Endothelial cell of umbilical vein (primary cell): ENCODE results near the gene TOLLIP. TPM values are rescaled to one million over a fixed set of nuclear protein-coding genes. Genes with fewer than 3 reads are reported as not detected.

Experiments used
- BruUV-seq: library from RNA; stranded (reverse); fragments of 400-500 nt; replicated peaks from 2 replicates; lab custom pipeline; 2021; lab: Mats Ljungman, UMichigan
- CTCF ChIA-PET: fragments of 300-600, 350-600 bp; sonication (Branson Sonifier 250); formaldehyde crosslinking; loops from one replicate; lab custom pipeline; 2021; ENCODE audit warnings: antibody characterized with exemption, inconsistent platforms; lab: Charles Lee
- POLR2A ChIA-PET: fragments of 300-600, 350-600 bp; sonication (Branson Sonifier 250); formaldehyde crosslinking; loops from one replicate; lab custom pipeline; 2021; ENCODE audit warnings: antibody characterized with exemption, inconsistent platforms; lab: Charles Lee
- DNase-seq: peaks from one replicate; pipeline ENCODE4 v3.0.0-alpha.2; 2011; ENCODE audit warnings: low read depth, low spot score
- FAIRE-seq: peaks from 2 replicates; lab custom pipeline; 2011; peaks lifted over from hg19 to GRCh38; lab: Jason Lieb, UNC
- H2AFZ ChIP-seq: 2 replicates; pipeline ENCODE4 v1.6.0; 2012; ENCODE audit warnings: low read depth, low read length, control low read depth, inconsistent platforms
- H3K27ac ChIP-seq: 2 replicates; pipeline ENCODE4 v1.5.1; 2011; ENCODE audit warnings: low read depth, mild to moderate bottlenecking, control low read depth, low read length, moderate library complexity; ENCODE audit not compliant: insufficient read depth
- H3K27me3 ChIP-seq, 2 experiments: 2 replicates each; pipeline versions ENCODE4 v1.6.0 to v1.6.1; 2011; ENCODE audit warnings: low read length in 2 of 2, mixed read lengths in 1 of 2; ENCODE audit not compliant: control insufficient read depth in 2 of 2, insufficient read depth in 2 of 2
- H3K36me3 ChIP-seq, 2 experiments: 2 replicates in 1 of 2; 3 replicates in 1 of 2; pipeline ENCODE4 v1.5.1; 2011; ENCODE audit warnings: low read length in 2 of 2, mild to moderate bottlenecking in 1 of 2, moderate library complexity in 1 of 2; ENCODE audit not compliant: control insufficient read depth in 2 of 2, insufficient read depth in 2 of 2; ENCODE audit errors: extremely low read depth in 1 of 2
- H3K4me1 ChIP-seq: 3 replicates; pipeline ENCODE4 v1.5.1; 2011; ENCODE audit warnings: mild to moderate bottlenecking, low read length; ENCODE audit not compliant: control insufficient read depth, insufficient read depth; ENCODE audit errors: extremely low read depth
- H3K4me2 ChIP-seq: 2 replicates; pipeline ENCODE4 v1.6.1; 2011; ENCODE audit warnings: low read length, control low read depth, mixed read lengths; ENCODE audit not compliant: insufficient read depth
- H3K4me3 ChIP-seq, 3 experiments: fragments of 200-600 bp in 1 of 3; sonication (generic), shearing (Covaris generic) in 1 of 3; replicated peaks in 1 of 3; 2 replicates each; pipeline ENCODE4 v1.5.1; 2011 to 2016; ENCODE audit warnings: control low read depth in 3 of 3, low read length in 3 of 3, mild to moderate bottlenecking in 2 of 3, inconsistent platforms in 1 of 3, low read depth in 1 of 3, moderate library complexity in 1 of 3; ENCODE audit not compliant: insufficient read depth in 1 of 3
- H3K79me2 ChIP-seq: 2 replicates; pipeline ENCODE4 v1.6.0; 2012; ENCODE audit warnings: low read length, inconsistent platforms; ENCODE audit not compliant: control insufficient read depth, insufficient read depth
- H3K9ac ChIP-seq: replicated peaks from 2 replicates; pipeline ENCODE3; 2011; ENCODE audit warnings: low read length, control low read depth; ENCODE audit not compliant: insufficient read depth; ENCODE audit errors: extremely low read depth
- H3K9me1 ChIP-seq: replicated peaks from 3 replicates; pipeline ENCODE4 v1.6.0; 2011; ENCODE audit warnings: mild to moderate bottlenecking, low read length; ENCODE audit not compliant: control insufficient read depth, insufficient read depth; ENCODE audit errors: extremely low read depth
- H3K9me3 ChIP-seq: replicated peaks from 2 replicates; pipeline ENCODE4 v1.5.1; 2012; ENCODE audit warnings: low read length, inconsistent platforms; ENCODE audit not compliant: control insufficient read depth, insufficient read depth
- H4K20me1 ChIP-seq: replicated peaks from 2 replicates; pipeline ENCODE3; 2011; ENCODE audit warnings: mild to moderate bottlenecking, low read length; ENCODE audit not compliant: control insufficient read depth, insufficient read depth; ENCODE audit errors: extremely low read depth
- CTCF ChIP-seq, 2 donors: IDR thresholded peaks; 1 replicate in 1 of 2; 2 replicates in 1 of 2; pipeline ENCODE4 v1.5.1; 2011; ENCODE audit warnings: low read length in 2 of 2, mild to moderate bottlenecking in 2 of 2, moderate library complexity in 2 of 2, control low read depth in 1 of 2, inconsistent platforms in 1 of 2, low read depth in 1 of 2; ENCODE audit not compliant: insufficient read depth in 1 of 2; ENCODE audit errors: extremely low read depth in 1 of 2
- EZH2 ChIP-seq: IDR thresholded peaks from 2 replicates; pipeline ENCODE4 v1.6.1; 2012; ENCODE audit warnings: borderline replicate concordance, low read depth, mild to moderate bottlenecking, moderate library complexity, low read length, inconsistent platforms; ENCODE audit not compliant: severe bottlenecking
- FOS ChIP-seq: IDR thresholded peaks from 2 replicates; pipeline ENCODE4 v1.6.1; 2011; ENCODE audit warnings: mild to moderate bottlenecking, low read length, moderate library complexity, borderline replicate concordance; ENCODE audit not compliant: insufficient read depth
- GATA2 ChIP-seq: IDR thresholded peaks from 2 replicates; pipeline ENCODE4 v1.7.0; 2011; ENCODE audit warnings: low read depth, mild to moderate bottlenecking, moderate library complexity, mixed read lengths, low read length; ENCODE audit not compliant: insufficient read length, insufficient read depth
- JUN ChIP-seq: IDR thresholded peaks from 2 replicates; pipeline ENCODE4 v1.6.1; 2011; ENCODE audit warnings: borderline replicate concordance, low read depth; ENCODE audit not compliant: insufficient read length, insufficient read depth
- MAX ChIP-seq: IDR thresholded peaks from 2 replicates; pipeline ENCODE4 v1.6.1; 2011; ENCODE audit not compliant: insufficient read depth, insufficient read length
- MYC ChIP-seq: IDR thresholded peaks from one replicate; pipeline ENCODE4 v1.6.1; 2011; ENCODE audit warnings: mild to moderate bottlenecking, low read depth, low read length
- POLR2A ChIP-seq: IDR thresholded peaks from 2 replicates; pipeline ENCODE4 v1.6.1; 2012; ENCODE audit warnings: low read depth, mild to moderate bottlenecking, control low read depth, low read length
- POLR2AphosphoS5 ChIP-seq: IDR thresholded peaks from 2 replicates; pipeline ENCODE4 v1.6.1; 2012; ENCODE audit warnings: low read depth, mild to moderate bottlenecking, control low read depth, low read length, moderate library complexity; ENCODE audit not compliant: insufficient read depth
- dilution Hi-C: fragments of 300-500 bp; cut with MboI; formaldehyde crosslinking; loops from one replicate; pipeline ENCODE4 v1.15.0; 2019; ENCODE audit warnings: low sequenced_read_pairs; ENCODE audit not compliant: extremely low pct_ligation_motif_present
- intact Hi-C: fragments of 100-400 bp; cut with micrococcal nuclease; formaldehyde crosslinking; loops from one replicate; pipeline ENCODE4 v1.10.0; 2022
- polyA plus RNA-seq, 4 experiments: library from polyadenylated mRNA; depleted of rRNA in 3 of 4; stranded (reverse) in 3 of 4; unstranded in 1 of 4; fragments of >200 nt; gene quantifications; 2 replicates each; pipeline versions ENCODE4 v1.2.1 to v1.2.3, GENCODE V29; 2011 to 2012; ENCODE audit warnings: missing spikeins in 1 of 4
- total RNA-seq: library from RNA; stranded (reverse); gene quantifications from 2 replicates; pipeline ENCODE4 v1.2.3, GENCODE V29; 2021

The TOLLIP gene
- total and polyA plus RNA-seq, 2 donors (not counting 3 experiments of a cell fraction or from before 2014, with no cell fraction given), result 49.6 to 64.8 TPM

- Histone ChIP-seq H3K9me1 (no peaks in the 10 kb centered on the region), H3K79me2 (no peaks in the 10 kb centered on the region), H3K4me1 (peaks cover 4% of the 10 kb centered on the region), H3K27ac (no peak overlapping the region), H2AFZ (no peak overlapping the region), H3K9me3 (no peaks in the 10 kb centered on the region), H4K20me1 (no peaks in the 10 kb centered on the region), H3K36me3 (no peaks in the 10 kb centered on the region), H3K4me3 (no peak overlapping the region), H3K4me2 (no peak overlapping the region), H3K27me3 (no peaks in the 10 kb centered on the region), H3K9ac (no peak overlapping the region)
- dilution Hi-C loops (no loop called here), intact Hi-C loops (loop anchor here (5.0 kb wide), 2 partner anchors 126 to 311 kb away; partner anchors contain the start of genes BRSK2 and DUSP8)
- ChIA-PET CTCF (interaction anchor here (1.5 kb wide), 1 partner anchor 313 kb away, joined by 13 read pairs; no protein-coding TSS in a partner anchor), POLR2A (no interaction called here)
- no peak for FAIRE-seq
- no TSS peak for BruUV-seq
- no peak for DNase-seq
- no peak for TF ChIP-seq EZH2
- TF ChIP-seq POLR2AphosphoS5, result no peak
- no peak for TF ChIP-seq FOS
- TF ChIP-seq CTCF (IDR thresholded peaks at IDR 0.05; ENCODE audit: extremely low read depth in 1 of 2, insufficient read depth in 1 of 2, low read depth in 1 of 2, low read length in 2 of 2), result no peak
- no peak for TF ChIP-seq POLR2A
- TF ChIP-seq JUN, result no peak
- TF ChIP-seq GATA2, result no peak
- no peak for TF ChIP-seq MAX
- no peak for TF ChIP-seq MYC
Measured at GRCh38 chr11:1261241-1262071, 48.0 kb downstream of the TOLLIP start.
